Calu3 (cell line): Measurements from ENCODE around the gene SKIL. TPM values are rescaled to one million over a fixed set of nuclear protein-coding genes. Genes with fewer than 3 reads are reported as not detected.
"Not testable (repeated sequence)": the region's sequence is repeated elsewhere in the genome, so short reads cannot be mapped to it uniquely, and the experiment has no call there.

Experiments
- BruUV-seq: library from RNA; stranded (reverse); fragments of 400-500 nt; replicated peaks from 2 replicates; lab custom pipeline; 2021; lab: Mats Ljungman, UMichigan
- CTCF ChIA-PET: fragments of 300-600 bp; sonication (Branson Sonifier 250); formaldehyde crosslinking; loops from one replicate; lab custom pipeline; 2022; ENCODE audit warnings: antibody characterized with exemption; lab: Charles Lee
- DNase-seq: peaks from one replicate; pipeline ENCODE4 v3.0.0; 2022
- H3K27ac Mint-ChIP-seq: one replicate; pipeline ENCODE4 v1.8.0; 2022; ENCODE audit warnings: mixed read lengths; ENCODE audit not compliant: unreplicated experiment
- H3K27me3 Mint-ChIP-seq: one replicate; pipeline ENCODE4 v1.8.0; 2022; ENCODE audit warnings: mixed read lengths; ENCODE audit not compliant: unreplicated experiment
- H3K36me3 Mint-ChIP-seq: one replicate; pipeline ENCODE4 v1.8.0; 2022; ENCODE audit warnings: mild to moderate bottlenecking, moderate library complexity, mixed read lengths; ENCODE audit not compliant: insufficient read depth, unreplicated experiment
- H3K4me1 Mint-ChIP-seq: one replicate; pipeline ENCODE4 v1.8.0; 2022; ENCODE audit warnings: mild to moderate bottlenecking, low read depth, mixed read lengths; ENCODE audit not compliant: unreplicated experiment
- H3K4me3 Mint-ChIP-seq: one replicate; pipeline ENCODE4 v1.8.0; 2022; ENCODE audit warnings: mild to moderate bottlenecking, low read depth, moderate library complexity, mixed read lengths; ENCODE audit not compliant: unreplicated experiment
- H3K9me3 Mint-ChIP-seq: one replicate; pipeline ENCODE4 v1.8.0; 2022; ENCODE audit warnings: low read depth, mixed read lengths; ENCODE audit not compliant: unreplicated experiment
- intact Hi-C: fragments of 100-400 bp; cut with micrococcal nuclease; formaldehyde crosslinking; loops from one replicate; pipeline ENCODE4 v1.10.0; 2022; ENCODE audit not compliant: unreplicated experiment
- total RNA-seq: library from RNA; stranded (reverse); gene quantifications from 2 replicates; pipeline ENCODE4 v1.2.3, GENCODE V29; 2022
- TF ChIP-seq, protein P1 (sequence below): fragments of 200-600 bp; IDR thresholded peaks from one replicate; pipeline ENCODE4 v1.8.0; 2022; ENCODE audit warnings: antibody characterized with exemption; ENCODE audit not compliant: unreplicated experiment

SKIL gene
- total RNA-seq, 1 experiment from 2014 or later, result 265 TPM

DNA sequence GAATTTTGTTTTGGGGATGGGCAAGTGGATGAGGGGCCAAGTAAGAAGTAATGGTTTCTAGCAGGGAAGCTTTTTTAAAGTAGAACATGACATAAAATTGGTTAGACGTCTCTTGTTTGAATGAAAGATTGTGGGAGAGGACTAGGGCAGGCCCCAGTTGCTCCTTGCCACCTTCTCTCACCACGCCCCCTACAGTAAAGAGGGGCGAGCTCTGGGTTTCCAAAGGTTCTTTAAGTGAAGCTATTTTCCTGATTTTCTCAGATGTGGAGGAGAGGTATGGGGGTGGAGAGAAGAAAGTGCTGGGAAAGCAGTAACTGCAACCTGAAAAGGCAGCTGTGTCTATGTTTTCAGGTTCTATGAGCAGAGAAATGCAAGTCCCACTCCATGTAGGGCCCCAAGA is 32.6 kb upstream of the SKIL start:
- DNase-seq, result no peak
- peaks cover 19% of the 10 kb centered on the region for H3K36me3 Mint-ChIP-seq
- intact Hi-C loops, result no loop called here
- BruUV-seq, result no TSS peak
- TF ChIP-seq, protein P1, sequence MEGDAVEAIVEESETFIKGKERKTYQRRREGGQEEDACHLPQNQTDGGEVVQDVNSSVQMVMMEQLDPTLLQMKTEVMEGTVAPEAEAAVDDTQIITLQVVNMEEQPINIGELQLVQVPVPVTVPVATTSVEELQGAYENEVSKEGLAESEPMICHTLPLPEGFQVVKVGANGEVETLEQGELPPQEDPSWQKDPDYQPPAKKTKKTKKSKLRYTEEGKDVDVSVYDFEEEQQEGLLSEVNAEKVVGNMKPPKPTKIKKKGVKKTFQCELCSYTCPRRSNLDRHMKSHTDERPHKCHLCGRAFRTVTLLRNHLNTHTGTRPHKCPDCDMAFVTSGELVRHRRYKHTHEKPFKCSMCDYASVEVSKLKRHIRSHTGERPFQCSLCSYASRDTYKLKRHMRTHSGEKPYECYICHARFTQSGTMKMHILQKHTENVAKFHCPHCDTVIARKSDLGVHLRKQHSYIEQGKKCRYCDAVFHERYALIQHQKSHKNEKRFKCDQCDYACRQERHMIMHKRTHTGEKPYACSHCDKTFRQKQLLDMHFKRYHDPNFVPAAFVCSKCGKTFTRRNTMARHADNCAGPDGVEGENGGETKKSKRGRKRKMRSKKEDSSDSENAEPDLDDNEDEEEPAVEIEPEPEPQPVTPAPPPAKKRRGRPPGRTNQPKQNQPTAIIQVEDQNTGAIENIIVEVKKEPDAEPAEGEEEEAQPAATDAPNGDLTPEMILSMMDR, result no peak
- CTCF ChIA-PET, result interaction anchor here (0.7 to 1.5 kb wide), 3 partner anchors 32 to 86 kb away, joined by 3 to 5 read pairs (median 3); no protein-coding TSS in a partner anchor
- peaks cover 57% of the 10 kb centered on the region for H3K4me1 Mint-ChIP-seq
- H3K27me3 Mint-ChIP-seq, result no peaks in the 10 kb centered on the region
- no peak overlapping the region for H3K4me3 Mint-ChIP-seq
- H3K9me3 Mint-ChIP-seq, result peaks cover 3% of the 10 kb centered on the region
- H3K27ac Mint-ChIP-seq, result no peak overlapping the region

DNA sequence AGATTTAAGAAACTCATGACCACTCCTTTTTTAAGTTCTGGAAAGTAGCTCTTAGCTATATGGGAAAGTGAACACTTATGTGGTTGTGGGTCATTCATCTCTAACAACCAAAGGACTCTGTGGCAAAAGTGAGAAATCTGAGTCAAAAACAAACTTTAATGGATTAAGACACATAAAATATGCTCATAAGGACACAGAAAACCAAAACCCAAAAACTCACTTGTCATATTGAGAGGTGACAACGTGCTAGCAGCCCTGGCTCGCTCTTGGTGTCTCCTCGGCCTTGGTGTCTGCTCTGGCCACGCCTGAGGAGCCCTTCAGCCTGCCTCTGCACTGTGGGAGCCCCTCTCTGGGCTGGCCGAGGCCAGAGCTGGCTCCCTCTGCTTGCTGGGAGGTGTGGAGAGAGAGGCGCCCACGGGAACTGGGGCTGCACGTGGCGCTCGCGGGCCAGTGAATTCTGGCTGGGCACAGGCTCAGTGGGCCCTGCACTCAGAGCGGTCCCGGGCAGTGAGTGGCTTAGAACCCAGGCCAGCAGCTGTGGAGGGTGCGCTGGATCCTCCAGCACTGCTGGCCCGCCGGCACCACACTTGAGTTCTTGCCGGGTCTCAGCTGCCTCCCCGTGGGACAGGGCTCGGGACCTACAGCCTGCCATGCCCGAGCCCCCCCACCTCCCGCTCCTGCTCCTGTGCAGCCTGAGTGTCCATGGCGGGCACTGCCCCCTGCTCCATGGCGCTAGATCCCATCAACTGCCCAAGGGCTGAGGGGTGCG is 30.3 kb upstream of the SKIL start:
- H3K4me1 Mint-ChIP-seq, result peaks cover 57% of the 10 kb centered on the region
- TF ChIP-seq, protein P1, result no peak
- H3K36me3 Mint-ChIP-seq, result peaks cover 20% of the 10 kb centered on the region
- no peak overlapping the region for H3K27ac Mint-ChIP-seq
- no peak for DNase-seq
- H3K4me3 Mint-ChIP-seq, result no peak overlapping the region
- H3K27me3 Mint-ChIP-seq, result no peaks in the 10 kb centered on the region
- no TSS peak for BruUV-seq
- intact Hi-C loops, result no loop called here
- CTCF ChIA-PET, result no interaction called here
- H3K9me3 Mint-ChIP-seq, result peaks cover 3% of the 10 kb centered on the region

DNA sequence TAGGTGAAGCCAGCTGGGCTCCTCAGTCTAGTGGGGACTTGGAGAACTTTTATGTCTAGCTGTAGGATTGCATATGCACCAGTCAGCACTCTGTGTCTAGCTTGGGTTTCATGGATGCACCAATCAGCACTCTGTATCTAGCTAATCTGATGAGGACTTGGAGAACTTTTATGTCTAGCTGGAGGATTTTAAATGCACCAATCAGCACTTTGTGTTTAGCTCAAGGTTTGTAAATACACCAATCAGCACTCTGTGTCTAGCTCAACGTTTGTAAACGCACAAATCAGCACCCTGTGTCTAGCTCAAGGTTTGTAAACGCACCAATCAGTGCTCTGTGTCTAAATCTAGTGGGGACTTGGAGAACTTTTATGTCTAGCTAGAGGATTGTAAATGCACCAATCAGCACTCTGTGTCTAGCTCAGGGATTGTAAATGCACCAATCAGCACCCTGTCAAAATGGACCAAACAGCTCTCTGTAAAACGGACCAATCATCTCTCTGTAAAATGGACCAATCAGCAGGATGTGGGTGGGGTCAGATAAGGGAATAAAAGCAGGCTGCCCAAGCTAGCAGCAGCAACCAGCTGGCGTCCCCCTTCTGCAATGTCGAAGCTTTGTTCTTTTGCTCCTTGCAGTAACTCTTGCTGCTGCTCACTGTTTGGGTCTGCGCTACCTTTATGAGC is 29.5 kb upstream of the SKIL start:
- intact Hi-C loops, H3K4me3 Mint-ChIP-seq, BruUV-seq, H3K27me3 Mint-ChIP-seq, DNase-seq, H3K27ac Mint-ChIP-seq, H3K9me3 Mint-ChIP-seq: not testable (repeated sequence)
- Mint-ChIP-seq H3K4me1 (peaks cover 58% of the 10 kb centered on the region), H3K36me3 (peaks cover 20% of the 10 kb centered on the region)
- CTCF ChIA-PET, result interaction anchor here (1.2 kb wide), 1 partner anchor 10 kb away, joined by 5 read pairs; no protein-coding TSS in a partner anchor

DNA sequence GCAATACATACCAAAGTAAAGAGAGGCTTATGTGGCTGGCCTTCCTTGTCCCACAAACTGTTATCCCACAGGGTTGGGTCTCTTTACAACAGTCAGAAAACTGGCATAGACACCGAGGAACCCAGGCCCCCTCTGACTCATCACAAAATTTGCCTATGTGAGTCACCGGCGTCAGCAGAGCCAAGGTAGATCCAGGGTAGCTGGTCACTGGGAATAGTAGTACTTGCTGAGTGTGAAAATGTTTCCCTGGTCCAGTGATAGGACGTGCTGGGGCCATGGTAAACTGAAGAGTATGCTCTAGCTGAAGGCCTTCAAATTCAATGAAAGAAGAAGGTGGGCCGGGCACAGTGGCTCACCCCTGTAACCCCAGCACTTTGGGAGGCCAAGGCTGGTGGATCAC is 27.1 kb upstream of the SKIL start:
- intact Hi-C loops, result loop anchor here (2.0 kb wide), 1 partner anchor 28 kb away; no protein-coding TSS in a partner anchor
- H3K4me3 Mint-ChIP-seq, result peak overlapping the region; percentile 65
- DNase-seq, result peak; percentile 90
- H3K9me3 Mint-ChIP-seq, result peaks cover 3% of the 10 kb centered on the region
- peaks cover 54% of the 10 kb centered on the region for H3K4me1 Mint-ChIP-seq
- CTCF ChIA-PET, result interaction anchor here (0.9 to 1.0 kb wide), 2 partner anchors 10 to 23 kb away, joined by 3 read pairs; no protein-coding TSS in a partner anchor
- peak overlapping the region; percentile 100 for H3K27ac Mint-ChIP-seq
- no TSS peak for BruUV-seq
- TF ChIP-seq, protein P1, result no peak
- H3K36me3 Mint-ChIP-seq, result peaks cover 32% of the 10 kb centered on the region
- H3K27me3 Mint-ChIP-seq, result no peaks in the 10 kb centered on the region
